HCEC 1CT (cell line): Measurements from ENCODE around the gene ULBP2.
"Not testable (repeated sequence)": the region's sequence is repeated elsewhere in the genome, so short reads cannot be mapped to it uniquely, and the experiment has no call there.

Experiments
- DNase-seq: peaks from one replicate; pipeline ENCODE4 v3.0.0-alpha.2; 2017

Gene ULBP2, protein sequence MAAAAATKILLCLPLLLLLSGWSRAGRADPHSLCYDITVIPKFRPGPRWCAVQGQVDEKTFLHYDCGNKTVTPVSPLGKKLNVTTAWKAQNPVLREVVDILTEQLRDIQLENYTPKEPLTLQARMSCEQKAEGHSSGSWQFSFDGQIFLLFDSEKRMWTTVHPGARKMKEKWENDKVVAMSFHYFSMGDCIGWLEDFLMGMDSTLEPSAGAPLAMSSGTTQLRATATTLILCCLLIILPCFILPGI

DNA sequence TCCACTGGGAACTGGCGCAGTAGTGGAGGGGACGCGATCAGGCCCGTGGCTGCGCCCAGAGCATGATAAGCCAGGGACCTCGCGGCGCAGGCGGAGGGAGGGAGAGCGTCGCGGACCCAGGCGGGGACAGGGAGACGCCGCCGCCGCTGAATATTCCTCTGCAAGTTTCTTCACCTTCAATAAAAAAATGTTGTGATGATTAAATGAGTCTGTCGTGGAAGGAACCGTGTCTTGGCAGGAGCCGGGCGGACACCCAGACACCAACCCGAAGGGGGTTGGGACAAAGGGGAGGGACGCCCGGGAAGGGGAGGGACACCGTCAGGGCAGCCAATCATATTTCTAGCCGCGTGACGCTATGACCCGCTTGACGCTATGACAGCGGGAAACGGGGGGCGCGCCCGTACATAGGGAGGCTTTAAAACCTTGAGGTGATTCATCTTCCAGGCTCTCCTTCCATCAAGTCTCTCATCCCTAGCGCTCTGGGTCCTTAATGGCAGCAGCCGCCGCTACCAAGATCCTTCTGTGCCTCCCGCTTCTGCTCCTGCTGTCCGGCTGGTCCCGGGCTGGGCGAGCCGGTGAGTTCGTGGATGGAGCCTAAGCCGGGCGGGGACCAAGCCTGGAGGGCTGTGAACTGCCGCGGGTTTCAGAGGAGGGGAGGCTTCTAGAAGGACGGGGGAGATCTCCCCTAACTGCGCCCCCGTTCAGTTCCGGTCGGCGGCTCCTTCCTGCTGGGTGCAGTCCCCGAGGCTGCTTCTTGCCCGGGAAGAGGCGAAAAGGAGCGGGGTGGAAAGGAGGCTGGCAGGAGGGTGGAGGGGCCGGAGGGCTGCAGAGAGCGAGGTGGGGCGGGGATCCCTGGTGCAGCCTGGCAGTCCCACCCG, at the start of gene ULBP2:
Gene ULBP2 (plus strand): TSS at position 432 of the 878 bp plus-strand sequence. CDS start 59 bp downstream, at position 491.
- DNase-seq = peak; percentile 95

DNA sequence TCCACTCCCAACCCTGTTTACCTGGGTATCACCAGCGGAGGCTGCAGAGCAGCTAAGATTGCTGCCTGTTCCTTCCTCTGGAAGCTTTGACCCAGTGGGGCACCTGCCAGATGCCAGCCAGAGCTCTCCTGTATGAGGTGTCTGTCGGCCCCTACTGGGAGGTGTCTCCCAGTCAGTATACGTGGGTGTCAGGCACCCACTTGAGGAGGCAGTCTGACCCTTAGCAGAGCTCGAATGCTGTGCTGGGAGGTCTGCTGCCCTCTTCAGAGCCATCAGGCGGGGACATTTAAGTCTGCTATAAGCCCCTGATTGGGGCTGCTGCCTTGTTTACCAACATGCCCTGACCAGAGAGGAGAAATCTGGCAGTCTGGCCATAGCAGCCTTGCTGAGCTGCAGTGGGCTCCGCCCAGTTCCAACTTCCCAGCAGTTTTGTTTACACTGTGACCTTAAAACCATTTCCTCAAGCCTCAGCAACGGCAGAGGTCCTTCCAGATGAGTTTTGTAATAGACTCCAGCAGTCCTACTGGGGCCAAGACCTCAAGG, 46.7 kb upstream of the ULBP2 start:
- peak; percentile 91 for DNase-seq

DNA sequence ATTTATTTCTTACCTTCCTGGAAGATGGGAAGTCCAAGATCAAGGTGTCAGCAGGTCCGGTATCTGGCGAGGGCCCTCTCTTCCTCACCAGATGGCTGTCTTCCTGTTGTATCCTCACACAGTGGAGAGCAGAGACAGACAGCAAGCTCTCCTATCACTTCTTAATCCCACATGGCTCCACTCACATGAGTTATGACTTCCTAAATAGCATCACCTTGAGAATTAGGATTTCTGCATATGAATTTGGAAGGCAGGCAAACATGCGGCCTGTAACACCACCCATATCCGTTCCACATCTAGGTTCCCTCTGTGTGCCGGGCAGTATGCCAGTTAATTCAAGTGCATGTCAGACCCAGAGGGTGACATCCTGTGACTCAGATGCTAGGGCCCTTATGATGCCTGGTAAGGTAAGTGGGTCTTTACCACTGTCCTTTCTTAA, 46.0 kb upstream of the ULBP2 start:
- peak; percentile 76 for DNase-seq

DNA sequence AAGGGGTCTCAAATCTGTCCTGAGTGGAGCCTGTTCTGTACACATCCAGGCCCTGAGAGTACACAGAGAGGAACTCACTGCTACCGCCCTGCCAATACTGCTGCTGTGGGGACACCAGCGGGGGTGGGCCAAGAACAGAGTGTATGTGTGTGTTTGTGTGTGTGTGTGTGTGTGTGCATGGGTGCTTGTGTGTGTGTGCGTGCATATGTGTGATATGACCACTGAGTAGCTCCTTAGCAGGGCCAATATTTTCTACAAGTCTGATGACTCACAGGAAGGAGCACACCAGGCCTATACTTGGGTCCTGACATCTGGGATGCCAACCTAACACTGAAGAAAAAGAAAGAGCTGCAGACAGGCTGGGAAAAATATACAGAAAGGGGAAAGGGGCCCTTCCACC, 45.3 kb upstream of the ULBP2 start:
- peak; percentile 61 for DNase-seq

DNA sequence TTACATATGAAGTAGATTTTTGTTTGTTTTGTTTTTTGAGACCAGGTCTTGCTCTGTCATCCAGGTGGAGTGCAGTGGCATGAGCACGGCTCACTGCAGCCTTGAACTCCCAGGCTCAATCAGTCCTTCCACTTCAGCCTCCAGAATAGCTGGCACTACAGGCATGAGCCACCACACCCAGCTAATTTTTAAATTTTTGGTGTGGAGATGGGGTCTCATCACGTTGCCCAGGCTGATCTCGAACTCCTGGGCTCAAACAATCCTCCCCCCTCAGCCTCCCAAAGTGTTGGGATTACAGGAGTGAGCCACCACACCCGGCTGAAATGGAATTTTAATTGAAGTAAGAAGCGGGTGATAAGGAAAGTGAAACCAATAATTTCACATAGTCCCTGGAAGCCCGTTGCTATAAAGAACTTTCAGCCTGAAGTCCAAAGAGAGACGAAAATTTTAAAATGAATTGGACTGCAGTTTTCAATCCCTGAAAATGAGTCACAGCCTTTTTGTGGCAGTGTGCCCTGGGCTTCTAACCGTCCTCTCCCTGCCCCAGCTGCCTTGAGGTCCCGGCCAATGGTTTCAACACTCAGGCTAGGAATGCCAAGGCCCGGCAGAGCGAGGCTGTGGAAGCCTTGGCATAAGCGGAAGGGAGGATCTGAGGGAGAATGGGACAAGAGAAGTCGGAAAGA, 44.7 kb upstream of the ULBP2 start:
- DNase-seq = peak; percentile 88

DNA sequence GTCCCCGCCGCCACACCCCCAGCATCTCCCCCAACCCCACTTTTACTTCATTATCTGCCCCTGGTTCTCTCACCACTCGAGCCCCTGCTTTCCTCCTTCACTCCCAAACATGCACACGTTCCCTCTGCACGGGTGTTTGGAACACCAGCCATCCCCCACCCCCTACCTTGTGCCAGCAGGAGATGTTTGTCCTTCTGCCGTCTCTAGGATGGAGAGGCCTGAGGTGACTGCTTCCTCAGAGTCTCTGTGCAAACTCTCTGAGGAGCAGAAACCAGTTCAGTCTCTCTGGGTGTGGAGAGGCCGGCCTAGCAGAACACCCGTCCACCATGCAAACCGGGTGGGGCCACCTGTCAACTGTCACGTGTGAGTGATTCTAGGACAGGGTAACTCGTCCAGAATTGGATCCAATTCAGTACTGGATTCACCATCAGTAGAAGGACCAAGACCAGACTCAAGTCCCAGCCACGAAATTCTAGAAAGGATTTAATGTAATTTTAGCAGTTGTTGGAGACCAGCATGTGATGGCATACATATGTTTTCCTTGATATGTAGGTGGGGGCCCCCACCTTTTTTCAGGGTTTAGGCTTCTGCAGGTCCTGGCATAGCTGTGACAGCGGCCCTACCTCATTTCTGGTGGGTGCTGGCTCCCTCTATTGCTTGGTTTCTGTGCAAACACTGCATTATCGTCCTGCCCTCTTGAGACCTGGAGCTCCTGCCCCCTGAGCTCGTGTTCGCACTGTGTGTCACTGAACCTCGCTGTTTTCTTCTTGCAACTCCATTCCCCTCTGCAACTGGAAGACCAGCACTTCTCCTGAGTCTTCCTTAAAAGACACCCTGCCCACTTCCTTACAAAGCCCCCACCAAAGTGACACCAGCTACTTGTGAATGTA, 43.7 kb upstream of the ULBP2 start, which contains the start of gene RAET1E:
Gene RAET1E (minus strand): TSS at position 259 of the 890 bp plus-strand sequence. CDS start 7,212 bp downstream, outside the sequence.
- DNase-seq = peak; percentile 16

DNA sequence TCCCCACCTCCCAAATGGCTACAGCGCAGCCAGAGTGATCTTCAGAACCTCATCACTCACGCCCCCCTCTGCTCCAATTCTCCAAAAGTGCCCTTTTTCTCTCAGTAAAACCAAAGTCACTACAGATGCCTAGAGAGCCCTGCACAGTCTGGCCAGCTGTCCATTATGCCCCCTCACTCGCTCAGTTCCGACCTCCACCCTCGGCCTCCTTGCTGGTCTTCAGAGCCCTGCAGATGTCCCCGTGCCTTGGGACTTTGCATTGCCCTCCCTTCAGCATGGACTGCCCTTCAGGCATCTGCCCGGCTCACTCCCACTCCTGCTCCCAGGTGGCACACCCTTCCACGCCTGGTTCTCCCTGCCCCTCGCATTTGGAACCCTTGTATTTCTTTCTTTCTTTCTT, 42.8 kb upstream of the ULBP2 start:
- DNase-seq = no peak

DNA sequence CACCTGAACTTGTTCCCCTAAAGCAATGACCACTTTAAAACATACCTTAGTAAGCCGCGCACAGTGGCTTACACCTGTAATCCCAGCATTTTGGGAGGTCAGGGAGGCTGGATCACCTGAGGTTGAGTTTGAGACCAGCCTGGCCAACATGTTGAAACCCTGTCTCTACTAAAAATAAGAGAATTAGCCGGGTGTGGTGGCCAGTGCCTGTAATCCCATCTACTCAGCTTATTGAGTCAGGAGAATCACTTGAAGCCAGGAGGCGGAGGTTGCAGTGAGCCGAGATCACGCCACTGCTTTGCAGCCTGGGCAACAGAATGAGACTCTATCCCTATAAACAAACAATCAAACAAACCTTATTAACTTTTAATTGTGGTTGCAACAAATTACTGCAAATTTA, 42.3 kb upstream of the ULBP2 start:
- DNase-seq = no peak

DNA sequence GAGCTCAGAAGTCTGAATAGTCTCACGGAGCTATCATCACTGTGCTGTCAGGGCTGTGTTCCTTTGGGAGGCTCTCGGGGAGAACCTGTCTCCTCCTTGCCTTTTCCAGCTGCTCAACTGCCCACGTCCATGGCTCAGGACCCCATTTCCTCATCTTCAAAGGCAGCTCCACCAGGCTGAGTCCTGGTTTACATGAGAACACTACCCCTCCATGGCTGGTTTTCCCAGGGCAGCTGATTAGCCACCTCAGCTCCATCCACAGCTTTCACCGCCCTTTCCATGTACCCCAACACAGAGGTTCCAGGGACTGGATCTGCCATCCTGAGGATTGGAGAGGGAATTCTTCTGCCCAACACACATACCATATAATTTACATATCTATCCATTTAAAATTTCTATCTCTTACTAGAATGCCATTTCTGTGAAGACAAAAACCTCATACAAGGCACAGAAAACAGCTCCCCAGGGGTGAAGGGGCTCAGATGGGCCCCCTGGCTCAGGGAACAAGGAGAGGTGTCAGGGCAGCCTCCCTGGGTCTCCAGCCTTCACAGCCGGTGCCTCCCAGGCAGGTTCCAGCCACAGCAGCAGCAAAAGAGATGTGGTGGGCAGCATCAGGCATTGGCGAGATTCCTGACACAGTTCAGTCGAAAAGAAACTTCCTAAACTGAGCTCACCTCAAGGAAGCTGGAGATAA, 41.7 kb upstream of the ULBP2 start:
- DNase-seq = no peak

DNA sequence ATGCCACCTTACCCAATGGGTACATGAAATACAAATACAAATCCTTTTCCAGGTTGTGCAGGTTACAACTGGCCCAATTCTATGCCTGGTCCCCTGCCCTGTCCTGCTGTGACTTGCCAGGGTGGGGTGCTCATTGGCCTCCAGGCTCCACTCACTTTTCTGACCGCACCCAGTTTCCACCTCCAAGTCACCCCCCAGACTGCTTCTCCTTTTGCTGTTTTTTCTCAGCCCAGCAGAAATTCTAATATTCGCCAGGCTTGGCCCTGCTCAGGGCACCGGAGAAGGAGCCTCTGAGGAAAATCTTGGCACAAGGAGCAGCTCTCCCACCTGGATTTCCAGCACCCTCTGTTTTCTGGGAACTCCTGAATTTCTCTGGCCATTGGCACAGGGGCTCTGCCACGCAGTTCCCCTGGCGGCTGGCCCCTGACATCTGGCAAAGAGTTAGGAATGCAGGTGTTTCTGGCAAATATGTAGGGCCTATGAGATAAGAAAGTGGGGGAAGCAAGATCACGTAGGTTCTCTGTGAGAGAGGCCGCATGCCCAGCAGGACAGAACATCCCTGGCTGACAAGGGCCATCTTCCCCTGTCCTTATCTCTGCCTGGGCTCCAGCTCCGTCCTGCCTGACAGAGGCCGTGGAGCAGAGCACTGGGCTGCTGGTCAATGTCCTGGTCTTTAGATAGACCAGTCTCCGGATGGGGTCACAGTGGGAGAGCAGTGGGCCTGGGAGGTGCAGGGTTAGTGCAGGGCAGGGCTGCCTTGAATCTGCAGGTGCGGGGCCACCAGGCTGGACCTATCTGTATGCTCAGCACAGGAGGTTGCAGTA, 41.0 kb upstream of the ULBP2 start:
- DNase-seq = no peak

DNA sequence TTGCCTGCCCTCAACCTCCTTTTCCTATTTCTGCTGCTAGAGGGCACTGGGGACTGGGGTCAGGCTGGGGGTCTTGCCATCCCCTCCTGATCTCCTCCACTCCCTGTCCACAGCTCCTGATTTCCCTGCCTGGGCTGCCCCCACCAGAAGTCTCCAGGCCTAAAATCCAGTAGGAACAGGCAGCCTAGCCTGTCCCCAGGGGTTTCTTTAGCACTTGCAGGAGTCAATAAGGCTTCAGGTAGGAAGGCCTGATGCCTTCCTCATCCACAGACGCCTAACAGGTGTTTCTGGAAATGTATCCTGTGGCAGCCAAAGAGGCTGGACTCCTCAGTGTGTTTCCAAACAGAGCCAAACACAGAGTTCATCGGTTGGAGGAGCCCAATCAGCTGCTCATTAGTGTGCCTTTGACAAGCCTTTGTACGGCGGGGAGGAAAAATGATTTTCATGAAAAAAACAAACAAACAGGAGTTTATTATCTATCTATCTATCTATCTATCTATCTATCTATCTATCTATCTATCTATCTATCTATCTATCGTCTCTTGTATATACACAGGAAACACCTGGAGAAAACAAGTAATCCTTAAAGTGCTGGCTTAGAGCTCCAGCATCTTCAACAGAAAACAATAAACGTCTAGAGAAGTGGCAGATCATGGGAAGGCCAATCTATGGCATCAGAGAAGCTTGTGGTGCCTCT, 40.2 kb upstream of the ULBP2 start:
- no peak for DNase-seq

DNA sequence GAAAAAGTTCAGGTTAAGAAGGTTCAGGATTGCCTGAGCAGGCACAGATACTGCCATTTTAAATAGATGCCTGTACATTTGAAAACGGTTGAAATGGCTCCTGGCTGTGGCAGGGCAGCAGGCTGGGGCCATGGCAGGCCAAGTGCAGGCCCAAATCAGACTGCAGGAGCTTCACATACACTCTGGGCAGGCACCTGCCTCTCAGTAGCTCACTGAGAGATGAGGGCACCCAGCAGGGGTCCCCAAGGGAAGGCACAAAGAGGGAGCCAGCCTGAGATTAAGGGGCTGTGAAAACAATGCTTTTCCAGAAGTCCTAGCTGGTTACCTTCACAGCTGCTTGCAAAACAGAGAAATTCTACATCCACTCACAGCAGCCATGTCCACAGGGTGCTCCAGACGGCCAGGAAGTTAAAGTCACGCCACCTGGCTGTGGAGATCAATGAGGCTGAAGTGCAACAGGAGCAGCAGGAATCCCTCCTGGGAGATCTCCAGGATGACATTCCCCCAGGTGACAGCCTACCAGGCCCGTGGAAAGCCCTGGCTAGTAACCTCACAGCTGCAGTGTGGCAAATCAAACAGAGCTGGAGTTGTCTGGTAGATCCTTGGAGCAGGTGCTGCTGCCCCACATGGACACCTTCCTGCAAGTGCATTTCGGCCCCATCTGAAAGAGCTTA, 37.7 kb upstream of the ULBP2 start:
- DNase-seq = no peak

DNA sequence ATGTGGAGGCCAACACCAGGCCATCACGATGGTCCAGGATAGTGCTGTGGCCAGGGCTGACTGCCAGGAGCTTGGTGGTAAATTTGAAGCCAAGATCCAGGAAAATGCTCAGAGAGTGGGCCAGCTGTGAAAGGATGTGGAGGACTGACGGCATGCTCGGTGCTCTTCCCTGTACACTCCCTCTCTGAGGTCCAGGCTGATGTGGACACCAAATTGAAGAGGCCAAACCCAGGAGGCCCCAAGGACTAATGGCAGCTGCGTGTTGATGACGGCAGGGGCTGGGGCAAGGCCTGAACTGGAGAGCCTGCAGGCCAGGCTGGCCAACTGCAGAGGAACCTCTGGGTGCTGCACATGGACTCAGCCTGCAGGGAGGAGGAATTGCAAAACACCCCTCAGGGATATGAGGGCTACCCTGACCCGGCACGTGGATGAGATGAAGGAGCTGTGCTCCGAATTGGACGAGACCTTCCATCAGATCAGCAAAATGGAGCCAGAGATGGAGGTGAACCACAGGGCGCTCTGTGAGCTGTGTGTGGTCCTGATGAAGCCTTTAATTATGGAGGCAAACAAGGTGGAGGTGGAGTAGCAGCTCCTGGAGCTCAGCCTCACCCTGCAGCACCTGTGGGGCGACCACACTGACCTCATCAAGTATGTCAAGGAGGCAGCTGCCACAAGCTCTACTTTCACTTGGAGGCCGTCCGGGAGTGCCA, 37.0 kb upstream of the ULBP2 start:
- no peak for DNase-seq

DNA sequence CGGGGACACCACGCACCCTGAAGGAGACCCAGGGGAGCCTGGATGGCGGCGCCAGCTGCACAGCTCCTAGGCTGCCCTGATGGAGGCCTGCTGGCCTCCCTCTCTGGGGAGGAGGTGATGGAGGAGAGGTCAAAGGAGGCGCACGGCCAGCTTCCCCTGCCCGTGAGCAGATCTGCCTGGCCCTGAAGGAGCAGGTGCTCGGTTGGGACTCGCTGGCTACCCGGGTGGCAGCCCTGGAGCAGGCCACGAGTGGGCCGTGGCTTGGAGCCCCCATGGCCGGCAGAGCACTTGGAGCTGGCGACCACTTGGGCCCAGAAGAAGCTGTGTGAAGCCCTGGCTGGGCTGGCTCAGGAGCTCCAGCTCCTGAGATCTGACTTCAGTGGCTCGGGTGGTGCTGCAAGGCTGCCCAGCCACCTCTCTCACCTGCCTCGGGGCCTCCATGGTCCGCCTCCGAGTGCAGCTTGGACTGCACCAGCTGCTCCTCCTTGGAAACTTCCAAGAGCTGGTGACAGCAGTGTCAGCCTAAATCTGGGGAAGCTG, 36.4 kb upstream of the ULBP2 start:
- no peak for DNase-seq

DNA sequence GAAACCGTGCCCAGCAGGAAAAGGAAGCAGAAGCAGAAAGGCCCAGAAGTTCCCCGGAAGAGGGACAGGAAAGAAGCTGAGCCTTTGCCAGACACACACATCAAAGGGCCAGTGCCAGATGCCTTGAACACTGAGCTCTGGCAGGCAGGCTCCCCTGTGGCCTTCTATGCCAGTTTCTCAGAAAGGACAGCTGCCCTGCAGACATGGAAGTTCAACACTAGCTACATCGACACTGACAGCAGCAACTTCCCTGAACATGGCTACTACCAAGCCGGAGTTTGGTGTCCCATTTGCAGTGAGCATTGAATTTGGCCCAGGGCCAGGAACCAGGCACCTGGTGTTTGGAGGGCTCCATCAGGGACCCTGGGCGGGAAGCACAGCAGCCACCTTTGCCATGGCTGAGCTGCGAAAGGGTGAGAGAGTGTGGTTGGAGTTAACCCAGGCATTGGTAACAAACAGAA, 35.9 kb upstream of the ULBP2 start:
- DNase-seq = no peak

DNA sequence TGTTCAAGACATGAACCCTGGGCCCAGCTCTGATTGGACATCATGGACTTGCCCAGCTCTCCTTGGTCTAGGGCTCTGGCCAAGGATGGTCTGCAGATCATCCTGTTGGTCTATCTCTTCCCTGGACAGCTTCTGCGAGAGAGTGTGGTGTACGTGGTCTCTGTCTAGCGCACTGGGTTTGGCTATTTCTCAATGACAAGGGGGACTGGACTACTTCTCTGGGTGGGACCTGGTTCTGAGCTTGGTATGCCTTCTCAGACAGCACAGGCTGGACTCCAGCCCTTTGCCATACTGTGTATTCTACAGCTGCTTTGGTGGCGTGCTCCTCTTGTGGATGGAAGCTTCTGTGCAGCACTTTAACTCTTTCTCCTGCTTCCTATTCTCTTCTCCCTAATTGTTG, 35.4 kb upstream of the ULBP2 start:
- no peak for DNase-seq

DNA sequence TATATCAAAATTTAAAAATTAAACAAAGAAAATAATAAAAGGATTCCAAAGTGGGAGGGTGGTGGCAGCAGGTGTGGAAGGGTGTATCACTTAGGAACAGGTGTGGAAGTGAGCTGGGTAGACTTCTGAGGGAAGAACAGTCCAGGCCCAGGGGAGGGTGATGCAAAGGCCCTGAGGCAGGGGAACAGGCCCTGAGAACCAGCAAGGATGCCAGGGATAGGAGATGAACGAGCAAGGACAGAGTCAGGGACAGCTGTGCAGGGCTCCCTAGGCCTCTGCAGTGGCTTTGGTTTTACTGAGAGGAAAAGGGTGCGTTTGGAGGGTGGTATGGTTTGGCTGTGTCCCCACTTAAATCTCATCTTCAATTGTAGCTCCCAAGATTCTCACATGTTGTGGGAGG, 34.5 kb upstream of the ULBP2 start:
- DNase-seq = no peak

DNA sequence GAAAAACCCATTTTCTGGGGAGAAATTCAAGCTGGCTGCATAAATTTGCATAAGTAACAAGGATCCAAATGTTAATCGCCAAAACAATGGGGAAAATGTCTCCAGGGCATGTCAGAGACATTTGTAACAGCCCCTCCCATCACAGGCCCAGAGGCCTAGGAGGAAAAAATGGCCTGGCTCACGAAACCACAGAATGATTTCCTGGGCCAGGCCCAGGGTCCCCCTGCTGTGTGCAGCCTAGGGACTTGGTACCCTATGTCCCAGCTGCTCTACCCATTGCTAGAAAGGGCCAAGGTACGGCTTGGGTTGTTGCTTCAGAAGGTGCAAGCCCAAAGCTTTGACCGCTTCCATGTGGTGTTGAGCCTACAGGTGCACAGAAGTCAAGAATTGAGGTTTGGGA, 33.3 kb upstream of the ULBP2 start:
- not testable (repeated sequence) for DNase-seq
